ENCODE data around the gene TUFT1. TPM values are rescaled to one million over a fixed set of nuclear protein-coding genes. Genes with fewer than 3 reads are reported as not detected.

The TUFT1 gene
- total and polyA plus RNA-seq, 2 of the 8 experiments (the other 6 are each of a cell fraction or from before 2014, with no cell fraction given) = 7.3 to 10.4 TPM

DNA sequence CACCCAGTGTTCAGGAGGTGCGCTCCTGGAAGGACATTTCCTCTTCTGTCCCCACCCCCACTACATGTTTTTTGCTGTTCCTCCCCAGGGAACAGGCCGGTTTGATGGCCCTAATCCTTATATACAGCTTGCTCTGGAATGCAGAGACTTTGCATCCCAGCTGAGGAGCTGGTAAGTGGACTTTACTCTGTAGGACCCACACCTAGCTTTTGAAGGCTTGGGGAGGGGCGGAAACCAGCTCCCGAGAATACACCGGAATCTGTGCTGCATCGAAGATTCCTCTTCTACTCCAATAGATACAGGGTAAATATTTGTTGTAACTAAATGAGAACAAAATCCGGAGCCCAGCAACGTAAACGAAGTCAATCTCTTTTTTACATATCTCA lies 30.1 kb upstream of the TUFT1 start:
- Histone ChIP-seq H4K91ac (replicated peaks; ENCODE audit: insufficient read length, low read length) (no peak overlapping the region), H3K27me3 (replicated peaks in 1 of 4; ENCODE audit: control insufficient read depth in 3 of 4, extremely low read depth in 1 of 4, insufficient read depth in 3 of 4, low read length in 3 of 4) (0 out of 7 replicates have a peak, but pooled peaks cover 0 to 3% (median 0%) of the 10 kb centered on the region in 4 experiments), H3K9ac (replicated peaks in 1 of 4; ENCODE audit: extremely low read depth in 1 of 4, low read depth in 3 of 4, low read length in 3 of 4) (peak overlapping the region in 2 of 4 experiments; percentile 86 to 94; a peak in 3 of 7 replicates), H3K4me2 (ENCODE audit: insufficient read depth in 1 of 2, low read depth in 2 of 2, low read length in 2 of 2) (peak overlapping the region; percentile 82 to 98), H3K4ac (replicated peaks; ENCODE audit: insufficient read length, low read depth, low read length) (peak overlapping the region; percentile 33), H3K4me3 (ENCODE audit: extremely low read depth in 1 of 4, insufficient read depth in 2 of 4, low read depth in 3 of 4, low read length in 4 of 4) (peak overlapping the region; percentile 78 to 83 (median 79)), H2BK12ac (ENCODE audit: low read depth, low read length) (no peak overlapping the region), H3K56ac (replicated peaks; ENCODE audit: insufficient read length, low read depth, low read length) (no peak overlapping the region), H4K8ac (ENCODE audit: extremely low read depth, insufficient read depth, low read length) (no peak overlapping the region), H4K5ac (ENCODE audit: insufficient read length, low read depth, low read length) (peak overlapping the region; percentile 57), H3K23me2 (ENCODE audit: low read depth, low read length) (peaks cover 24% of the 10 kb centered on the region), H3K36me3 (ENCODE audit: control insufficient read depth in 2 of 4, insufficient read depth in 4 of 4, low read length in 3 of 4) (no peaks in the 10 kb centered on the region), H3K9me3 (ENCODE audit: insufficient read depth in 2 of 2, low read depth in 1 of 2, low read length in 1 of 2) (no peaks in the 10 kb centered on the region), H3K27ac (ENCODE audit: low read depth, low read length) (peak overlapping the region; percentile 90; the same call in 1 of the 2 replicates), H2AFZ (ENCODE audit: low read length) (no peak overlapping the region), H3K18ac (ENCODE audit: extremely low read depth, low read length) (no peak overlapping the region; the same call in 1 of the 2 replicates), H3K79me2 (ENCODE audit: control insufficient read depth in 1 of 2, insufficient read depth in 2 of 2, low read length in 2 of 2) (peaks cover 0 to 22% of the 10 kb centered on the region in 2 experiments; a peak in 2 of 4 replicates), H2BK15ac (ENCODE audit: low read length) (no peak overlapping the region), H3K4me1 (replicated peaks in 1 of 4; ENCODE audit: control insufficient read depth in 3 of 4, insufficient read depth in 4 of 4, low read length in 3 of 4) (peaks cover 17 to 29% (median 19%) of the 10 kb centered on the region in 4 experiments), H3K79me1 (ENCODE audit: low read depth, low read length) (peaks cover 12% of the 10 kb centered on the region), H3K23ac (ENCODE audit: insufficient read length) (no peak overlapping the region), H3K14ac (ENCODE audit: insufficient read length) (no peak overlapping the region), H4K20me1 (replicated peaks in 1 of 2; ENCODE audit: control insufficient read depth in 1 of 2, insufficient read depth in 2 of 2, low read length in 2 of 2) (peaks cover 0 to 2% of the 10 kb centered on the region in 2 experiments), H2BK120ac (replicated peaks; ENCODE audit: low read depth, low read length) (peak overlapping the region; percentile 47), H2BK20ac (ENCODE audit: low read length) (no peak overlapping the region), H2BK5ac (ENCODE audit: low read depth, low read length) (no peak overlapping the region), H2AK5ac (ENCODE audit: low read depth, low read length) (no peak overlapping the region)
- ChIA-PET CTCF (ENCODE audit: partially characterized antibody) (no interaction called here), POLR2A (ENCODE audit: partially characterized antibody) (interaction anchor here (0.7 to 17.1 kb wide), 8 partner anchors 7 to 62 kb away, joined by 3 to 283 read pairs (median 10); partner anchors contain the start of gene TUFT1)
- DNase-seq (ENCODE audit: low read depth in 1 of 2, low spot score in 2 of 2) (no peak), FAIRE-seq (peak; percentile 39)
- WGBS, 2 experiments (ENCODE audit: extremely low coverage in 1 of 2, insufficient coverage in 1 of 2, insufficient read length in 1 of 2, insufficient replicate concordance in 2 of 2, low coverage in 1 of 2, low lambda C conversion rate in 2 of 2, missing lambda C conversion rate in 1 of 2) = 13% methylated on average over 9 of the region's 9 CpGs; no CpG with 5 or more reads in 1 of the 2 experiments
- no peak for TF ChIP-seq GTF2F1 (IDR thresholded peaks at IDR 0.05; ENCODE audit: borderline replicate concordance, low read depth, low read length)
- peak; percentile 70 for TF ChIP-seq TAF1 (IDR thresholded peaks at IDR 0.05; ENCODE audit: low read depth, low read length)
- no peak for TF ChIP-seq EZH2 (IDR thresholded peaks at IDR 0.05; ENCODE audit: low read depth, low read length, severe bottlenecking)
- TF ChIP-seq TBP (IDR thresholded peaks at IDR 0.05; ENCODE audit: low read depth, low read length) = peak; percentile 68; the same call in 1 of the 2 replicates
- TF ChIP-seq RNF2 (IDR thresholded peaks at IDR 0.05; ENCODE audit: borderline replicate concordance, low read depth, low read length, missing control alignments, poor library complexity, severe bottlenecking) = no peak
- no peak for TF ChIP-seq ATF2 (IDR thresholded peaks at IDR 0.05; ENCODE audit: low read length)
- no peak for TF ChIP-seq RXRA (IDR thresholded peaks at IDR 0.05; ENCODE audit: insufficient read depth, low read depth, low read length)
- no peak for TF ChIP-seq USF2 (IDR thresholded peaks at IDR 0.05; ENCODE audit: low read length)
- TF ChIP-seq GABPA (IDR thresholded peaks at IDR 0.05; ENCODE audit: borderline replicate concordance, insufficient read depth, low read length) = no peak
- TF ChIP-seq YY1 (IDR thresholded peaks at IDR 0.05; ENCODE audit: low read depth, low read length) = no peak
